Measurements from ENCODE around the gene AFAP1.

- TF ChIP-seq CTCF (IDR thresholded peaks at IDR 0.05) (no peak), POLR2AphosphoS5 (IDR thresholded peaks at IDR 0.05; ENCODE audit: low read depth, low read length) (no peak), SIN3A (IDR thresholded peaks at IDR 0.05; ENCODE audit: borderline replicate concordance, insufficient read depth, low read depth, low read length) (no peak), REST (IDR thresholded peaks at IDR 0.05; ENCODE audit: insufficient read depth in 1 of 2, low read depth in 2 of 2, low read length in 1 of 2) (no peak), TCF7L2 (IDR thresholded peaks at IDR 0.05; ENCODE audit: low read depth, low read length) (no peak)
Measured at GRCh38 chr4:7922466-7922865, 17.2 kb downstream of the AFAP1 start.
